ENCODE data around the gene USO1. TPM values are rescaled to one million over a fixed set of nuclear protein-coding genes. Genes with fewer than 3 reads are reported as not detected.
"Not testable (repeated sequence)": the region's sequence is repeated elsewhere in the genome, so short reads cannot be mapped to it uniquely, and the experiment has no call there.

The USO1 gene
- total RNA-seq, 1 donor from 2014 or later = 89.5 TPM

GRCh38 chr4:75683482-75684155 lies 40.8 kb upstream of the USO1 start:
- no peaks in the 10 kb centered on the region for H3K27me3 ChIP-seq (ENCODE audit: control insufficient read depth, insufficient read depth, low read length)
- no peaks in the 10 kb centered on the region for H3K36me3 ChIP-seq (ENCODE audit: control insufficient read depth, insufficient read depth, low read length)
- FAIRE-seq (no peak), DNase-seq (ENCODE audit: low read depth) (no peak)
- TF ChIP-seq, protein P1, sequence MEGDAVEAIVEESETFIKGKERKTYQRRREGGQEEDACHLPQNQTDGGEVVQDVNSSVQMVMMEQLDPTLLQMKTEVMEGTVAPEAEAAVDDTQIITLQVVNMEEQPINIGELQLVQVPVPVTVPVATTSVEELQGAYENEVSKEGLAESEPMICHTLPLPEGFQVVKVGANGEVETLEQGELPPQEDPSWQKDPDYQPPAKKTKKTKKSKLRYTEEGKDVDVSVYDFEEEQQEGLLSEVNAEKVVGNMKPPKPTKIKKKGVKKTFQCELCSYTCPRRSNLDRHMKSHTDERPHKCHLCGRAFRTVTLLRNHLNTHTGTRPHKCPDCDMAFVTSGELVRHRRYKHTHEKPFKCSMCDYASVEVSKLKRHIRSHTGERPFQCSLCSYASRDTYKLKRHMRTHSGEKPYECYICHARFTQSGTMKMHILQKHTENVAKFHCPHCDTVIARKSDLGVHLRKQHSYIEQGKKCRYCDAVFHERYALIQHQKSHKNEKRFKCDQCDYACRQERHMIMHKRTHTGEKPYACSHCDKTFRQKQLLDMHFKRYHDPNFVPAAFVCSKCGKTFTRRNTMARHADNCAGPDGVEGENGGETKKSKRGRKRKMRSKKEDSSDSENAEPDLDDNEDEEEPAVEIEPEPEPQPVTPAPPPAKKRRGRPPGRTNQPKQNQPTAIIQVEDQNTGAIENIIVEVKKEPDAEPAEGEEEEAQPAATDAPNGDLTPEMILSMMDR (IDR thresholded peaks at IDR 0.05; ENCODE audit: insufficient read depth, low read length, severe bottlenecking) = no peak
- no peak overlapping the region for H3K4me3 ChIP-seq (ENCODE audit: low read depth, low read length)

GRCh38 chr4:75685546-75686189 lies 38.7 kb upstream of the USO1 start:
- Histone ChIP-seq H3K36me3 (ENCODE audit: control insufficient read depth, insufficient read depth, low read length) (no peaks in the 10 kb centered on the region), H3K27me3 (ENCODE audit: control insufficient read depth, insufficient read depth, low read length) (no peaks in the 10 kb centered on the region), H3K4me3 (ENCODE audit: low read depth, low read length) (no peak overlapping the region)
- no peak for FAIRE-seq
- TF ChIP-seq, protein P1 (IDR thresholded peaks at IDR 0.05; ENCODE audit: insufficient read depth, low read length, severe bottlenecking) = no peak
- DNase-seq (ENCODE audit: low read depth) = no peak

GRCh38 chr4:75686346-75686745 lies 38.0 kb upstream of the USO1 start:
- FAIRE-seq = no peak
- TF ChIP-seq, protein P1 (IDR thresholded peaks at IDR 0.05; ENCODE audit: insufficient read depth, low read length, severe bottlenecking) = no peak
- Histone ChIP-seq H3K27me3 (ENCODE audit: control insufficient read depth, insufficient read depth, low read length) (no peaks in the 10 kb centered on the region), H3K4me3 (ENCODE audit: low read depth, low read length) (no peak overlapping the region), H3K36me3 (ENCODE audit: control insufficient read depth, insufficient read depth, low read length) (no peaks in the 10 kb centered on the region)
- no peak for DNase-seq (ENCODE audit: low read depth)

- H3K36me3 ChIP-seq (ENCODE audit: control insufficient read depth, insufficient read depth, low read length); H3K4me3 ChIP-seq (ENCODE audit: low read depth, low read length); DNase-seq (ENCODE audit: low read depth); H3K27me3 ChIP-seq (ENCODE audit: control insufficient read depth, insufficient read depth, low read length); FAIRE-seq: not testable (repeated sequence)
Observed at GRCh38 chr4:75687125-75687524, 37.3 kb upstream of the USO1 start.

GRCh38 chr4:75692066-75692465 lies 32.3 kb upstream of the USO1 start:
- H3K4me3 ChIP-seq (ENCODE audit: low read depth, low read length); DNase-seq (ENCODE audit: low read depth); H3K36me3 ChIP-seq (ENCODE audit: control insufficient read depth, insufficient read depth, low read length); FAIRE-seq; H3K27me3 ChIP-seq (ENCODE audit: control insufficient read depth, insufficient read depth, low read length): not testable (repeated sequence)

- no peaks in the 10 kb centered on the region for H3K36me3 ChIP-seq (ENCODE audit: control insufficient read depth, insufficient read depth, low read length)
- TF ChIP-seq, protein P1 (IDR thresholded peaks at IDR 0.05; ENCODE audit: insufficient read depth, low read length, severe bottlenecking) = no peak
- DNase-seq (ENCODE audit: low read depth) (no peak), FAIRE-seq (no peak)
- H3K27me3 ChIP-seq (ENCODE audit: control insufficient read depth, insufficient read depth, low read length) = no peaks in the 10 kb centered on the region
- H3K4me3 ChIP-seq (ENCODE audit: low read depth, low read length) = no peak overlapping the region
Observed at GRCh38 chr4:75696071-75696470, 28.3 kb upstream of the USO1 start.

GRCh38 chr4:75696581-75696980 lies 27.8 kb upstream of the USO1 start:
- TF ChIP-seq, protein P1 (IDR thresholded peaks at IDR 0.05; ENCODE audit: insufficient read depth, low read length, severe bottlenecking) = no peak
- Histone ChIP-seq H3K27me3 (ENCODE audit: control insufficient read depth, insufficient read depth, low read length) (no peaks in the 10 kb centered on the region), H3K36me3 (ENCODE audit: control insufficient read depth, insufficient read depth, low read length) (no peaks in the 10 kb centered on the region), H3K4me3 (ENCODE audit: low read depth, low read length) (no peak overlapping the region)
- DNase-seq (ENCODE audit: low read depth) (no peak), FAIRE-seq (no peak)
